Endometrium (tissue), 2 donors: Measurements from ENCODE around the gene NAA15.
"Not testable (repeated sequence)": the region's sequence is repeated elsewhere in the genome, so short reads cannot be mapped to it uniquely, and the experiment has no call there.

Experiments
- FAIRE-seq: peaks from 2 replicates; lab custom pipeline; 2012; peaks lifted over from hg19 to GRCh38; lab: Jason Lieb, UNC
- donor health status: control.
- donor health status: control.

Gene NAA15

DNA sequence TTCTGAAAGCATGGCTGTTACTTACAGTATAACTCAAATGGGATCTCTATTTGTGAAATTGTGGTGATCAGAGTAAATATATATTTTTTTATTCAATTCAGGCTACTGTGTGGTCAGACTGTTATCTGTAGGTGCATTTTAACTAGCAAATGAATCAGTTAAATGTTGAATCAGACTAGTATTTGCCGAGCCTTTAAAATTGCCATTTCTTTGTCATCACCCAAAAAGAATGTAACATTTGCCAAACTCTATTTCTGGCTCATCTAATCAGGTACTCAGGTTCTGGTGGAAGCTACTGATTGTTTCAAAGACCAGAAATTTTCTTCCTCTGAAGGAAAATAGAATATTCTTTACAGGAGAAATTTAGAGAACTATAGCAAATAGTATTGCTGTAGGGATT lies 1.8 kb upstream of the NAA15 start:
- no peak for FAIRE-seq

DNA sequence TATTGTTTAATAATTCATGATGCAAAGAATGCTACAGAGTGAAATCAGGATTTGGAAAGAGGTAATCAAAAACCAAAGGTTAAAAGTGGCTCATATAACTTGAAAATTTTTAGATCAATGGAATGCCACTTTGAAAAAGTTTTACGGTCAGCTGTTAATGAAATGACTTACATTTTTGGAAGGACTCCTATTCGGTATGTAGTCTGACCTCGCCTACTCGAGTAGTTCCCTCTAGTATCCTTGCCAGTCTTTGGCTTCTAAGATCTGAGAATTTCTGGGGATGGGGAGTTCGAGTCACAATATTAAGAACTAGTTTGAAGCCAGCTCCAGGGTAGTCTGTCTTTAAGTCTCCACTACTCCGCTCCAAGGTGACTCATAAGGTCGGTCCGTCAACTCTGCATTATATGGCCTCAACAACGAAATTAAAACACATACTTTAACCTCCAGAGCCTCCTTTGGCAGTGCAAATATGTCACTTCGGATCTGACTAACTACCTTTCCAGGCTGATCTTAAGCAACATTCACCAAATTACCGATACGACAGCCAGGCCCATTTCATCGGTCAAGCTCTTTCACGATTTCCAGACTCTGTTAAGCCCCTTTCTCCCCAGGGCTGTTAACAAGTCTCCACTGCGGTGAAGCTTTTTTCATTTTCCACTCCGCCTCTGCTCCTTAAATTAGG lies 733 bp upstream of the NAA15 start:
- no peak for FAIRE-seq

DNA sequence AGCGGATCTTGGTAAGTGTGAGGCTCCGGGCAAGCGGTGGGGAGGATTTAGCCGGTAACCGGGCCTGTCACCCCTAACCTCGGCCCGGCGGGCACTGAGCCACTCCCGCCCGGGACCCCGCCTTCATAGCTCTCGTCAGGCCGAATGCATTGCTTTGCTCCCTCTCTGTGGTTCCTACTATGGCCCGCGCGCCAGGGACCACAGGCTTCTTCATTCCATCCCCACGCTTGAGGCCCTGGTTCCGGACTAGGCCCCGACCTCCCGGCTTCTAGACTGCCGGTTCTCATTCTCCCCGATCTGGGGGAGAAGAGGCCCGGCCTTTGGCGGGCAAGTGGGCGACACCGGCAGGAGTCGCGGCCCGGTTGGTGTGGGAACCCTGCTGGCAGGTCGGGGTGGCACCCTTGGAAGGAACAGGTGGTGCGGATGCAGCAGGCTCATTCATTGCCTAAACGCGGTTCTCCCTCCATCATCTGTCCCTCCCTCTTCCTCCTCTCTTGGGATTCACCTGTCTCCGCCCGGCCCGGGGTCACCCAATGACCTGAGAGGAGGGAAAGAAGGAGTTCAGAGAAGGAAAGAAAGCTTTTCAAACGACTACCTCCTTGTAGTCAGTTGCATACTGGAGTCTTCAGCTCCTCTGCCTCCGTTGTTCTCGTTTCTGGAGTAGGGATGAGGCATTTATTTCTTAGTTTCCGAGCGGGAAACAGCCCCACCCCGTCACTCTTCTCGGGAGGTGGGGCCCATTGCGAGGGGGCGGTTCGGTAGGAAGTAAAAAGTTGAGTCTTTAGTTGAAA lies 711 bp downstream of the NAA15 start, which contains the start of gene NDUFC1:
TSS of gene NDUFC1 (minus strand) at position 657 of the 791 bp plus-strand sequence. CDS start 6,679 bp downstream, outside the sequence.
- no peak for FAIRE-seq

DNA sequence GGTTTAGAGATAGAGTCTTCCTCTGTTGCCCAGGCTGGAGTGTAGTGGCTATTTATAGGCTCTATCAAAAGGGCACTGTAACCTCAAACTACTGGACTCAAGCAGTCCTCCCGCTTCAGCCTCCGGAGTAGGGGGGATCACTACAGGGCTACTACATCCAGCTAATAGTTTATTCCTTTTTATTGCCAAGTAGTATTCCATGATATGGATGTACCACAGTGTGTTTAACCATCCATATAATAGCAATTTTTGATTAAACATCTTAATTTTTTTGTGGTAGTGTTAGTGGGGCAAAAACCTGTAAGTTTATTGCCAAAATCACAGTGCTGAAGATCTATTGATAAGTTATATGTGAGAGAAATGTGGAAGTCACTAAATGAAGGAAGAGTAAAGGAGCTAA lies 3.6 kb downstream of the NAA15 start:
- FAIRE-seq = no peak

DNA sequence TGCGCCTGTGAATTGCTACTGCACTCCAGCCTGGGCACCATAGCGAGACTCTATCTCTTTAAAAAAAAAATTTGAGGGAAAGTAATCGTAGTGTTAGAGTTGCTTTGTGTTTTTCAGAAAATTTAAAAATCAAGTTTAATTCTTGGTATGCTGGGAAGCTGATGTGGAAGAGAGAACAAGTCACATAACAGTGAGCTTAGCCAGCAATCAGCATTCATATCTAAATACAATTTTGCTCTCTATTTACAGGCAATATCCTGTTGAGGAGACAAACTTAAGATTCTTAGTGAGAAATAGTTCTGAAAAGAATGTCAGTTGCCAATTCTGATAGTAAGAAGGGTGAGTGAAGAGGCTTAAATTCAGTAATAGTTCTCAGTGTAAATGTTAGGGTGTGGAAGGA lies 10.6 kb downstream of the NAA15 start:
- FAIRE-seq = no peak

DNA sequence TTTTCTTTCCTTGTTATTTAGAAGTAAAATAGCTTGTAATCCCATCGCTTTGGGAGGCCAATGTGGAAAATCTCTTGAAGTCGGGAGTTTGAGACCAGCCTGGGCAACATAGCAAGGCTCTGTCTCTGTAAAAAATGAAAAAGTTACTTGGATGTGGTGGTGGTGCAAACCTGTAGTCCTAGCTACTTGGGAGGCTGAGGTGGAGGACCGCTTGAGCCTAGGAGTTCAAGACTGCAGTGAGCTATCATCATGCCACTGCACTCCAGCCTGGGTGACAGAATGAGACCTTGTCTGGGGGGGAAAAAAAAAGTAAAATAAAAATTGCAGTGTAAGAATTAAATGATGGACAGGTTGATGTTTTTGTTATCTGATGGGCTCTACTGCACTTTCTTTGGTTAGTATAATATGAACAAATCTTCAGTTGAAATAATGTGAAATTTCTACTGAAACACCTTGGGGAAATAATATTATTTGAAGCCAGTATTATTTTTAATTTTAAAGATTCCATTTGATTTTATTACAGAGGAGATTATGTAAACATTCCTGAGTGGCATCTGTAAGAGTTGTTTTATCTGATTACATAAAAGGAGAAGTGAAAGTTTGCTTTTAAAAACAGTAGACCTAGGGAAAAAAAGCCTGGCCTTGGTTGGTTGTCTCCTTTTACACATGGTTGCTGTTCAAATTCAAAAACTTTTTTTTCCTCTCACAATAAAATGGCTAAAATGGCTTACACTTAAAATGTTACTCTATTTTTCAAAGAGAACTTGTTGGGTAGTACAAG lies 11.4 kb downstream of the NAA15 start:
- FAIRE-seq = peak; percentile 78

DNA sequence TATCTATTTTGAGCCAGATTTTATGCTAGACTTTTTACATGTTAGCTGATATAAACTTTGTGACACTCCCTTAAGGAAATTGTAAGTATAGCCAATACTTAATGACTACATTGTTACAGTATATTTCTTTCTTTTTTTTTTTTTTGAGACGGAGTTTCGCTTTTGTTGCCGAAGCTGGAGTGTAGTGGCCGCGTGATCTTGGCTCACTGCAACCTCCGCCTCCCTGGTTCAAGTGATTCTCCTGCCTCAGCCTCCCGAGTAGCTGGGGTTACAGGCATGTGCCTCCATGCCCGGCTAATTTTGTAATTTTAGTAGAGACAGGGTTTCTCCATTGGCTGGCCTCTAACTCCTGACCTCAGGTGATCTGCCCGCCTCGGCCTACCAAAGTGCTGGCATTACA lies 12.1 kb downstream of the NAA15 start:
- not testable (repeated sequence) for FAIRE-seq

DNA sequence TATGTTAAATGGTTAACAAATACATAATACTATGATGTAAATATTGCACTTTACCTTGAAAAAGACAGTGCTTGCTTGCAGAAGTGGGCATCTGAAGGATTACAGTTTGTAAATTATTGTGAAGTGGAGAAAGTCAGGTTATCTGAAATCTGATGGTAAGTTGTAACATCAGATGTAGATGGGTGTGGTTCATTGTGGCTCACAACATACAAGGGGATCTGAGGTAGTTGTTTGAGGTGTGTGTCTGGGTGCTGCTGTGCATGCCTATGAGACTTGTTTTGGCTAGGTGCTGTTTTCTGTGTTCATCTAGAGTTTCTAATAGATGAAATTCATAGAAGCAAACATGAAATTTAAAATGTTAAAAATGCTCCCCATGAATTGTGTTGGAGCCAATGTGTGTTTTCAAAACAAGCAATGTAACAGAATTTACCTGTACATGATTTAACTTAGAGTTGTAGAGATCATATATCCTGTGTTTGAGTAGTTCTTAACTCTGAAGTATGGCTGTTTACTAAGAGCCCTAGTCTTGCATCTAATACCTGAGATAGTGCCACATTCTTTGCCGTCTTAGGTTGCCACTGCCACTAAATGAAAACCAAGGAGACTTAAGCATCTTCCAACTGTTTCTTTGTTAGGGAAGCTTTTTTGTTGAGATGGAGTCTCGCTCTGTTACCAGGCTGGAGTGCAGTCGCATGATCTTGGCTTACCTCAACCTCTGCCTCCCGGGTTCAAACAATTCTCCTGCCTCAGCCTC lies 12.9 kb downstream of the NAA15 start:
- FAIRE-seq = no peak

DNA sequence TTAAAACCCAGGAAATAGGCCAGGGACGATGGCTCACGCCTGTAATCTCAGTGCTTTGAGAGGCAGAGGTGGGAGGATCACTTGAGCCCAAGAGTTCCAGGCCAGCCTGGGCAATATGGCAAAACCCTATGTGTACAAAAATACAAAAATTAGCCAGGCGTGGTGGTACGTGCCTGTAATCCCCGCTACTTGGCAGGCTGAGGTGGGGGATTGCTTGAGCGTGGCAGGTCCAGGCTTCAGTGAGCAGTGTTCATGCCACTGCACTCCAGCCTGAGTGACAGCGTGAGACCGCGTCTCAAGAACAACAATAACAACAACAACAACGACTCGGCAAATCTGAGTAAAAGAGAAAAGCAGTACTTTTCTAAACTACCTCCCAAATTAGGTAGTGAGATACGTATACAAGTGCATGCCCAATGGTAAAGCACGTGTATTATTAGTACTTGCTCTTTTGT lies 13.9 kb downstream of the NAA15 start:
- no peak for FAIRE-seq

DNA sequence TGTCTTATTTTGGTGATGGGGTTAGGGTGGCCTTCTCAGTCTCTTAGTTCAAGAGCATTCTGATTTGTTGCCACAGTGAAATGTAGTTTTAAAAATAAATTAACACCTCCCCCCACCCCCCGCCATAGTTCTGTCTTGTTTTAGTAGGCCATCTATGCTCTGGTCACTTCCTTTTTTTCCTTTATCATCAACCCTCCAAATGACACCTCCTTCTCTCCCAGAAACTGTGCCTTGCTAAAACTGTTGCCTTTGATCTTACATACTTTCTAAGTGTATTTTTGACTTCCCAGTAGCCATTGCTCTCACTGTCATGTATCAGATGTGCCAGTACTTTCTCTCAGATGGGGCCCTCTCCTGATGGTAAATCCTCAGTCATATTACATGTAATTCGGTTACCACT lies 15.4 kb downstream of the NAA15 start:
- no peak for FAIRE-seq

DNA sequence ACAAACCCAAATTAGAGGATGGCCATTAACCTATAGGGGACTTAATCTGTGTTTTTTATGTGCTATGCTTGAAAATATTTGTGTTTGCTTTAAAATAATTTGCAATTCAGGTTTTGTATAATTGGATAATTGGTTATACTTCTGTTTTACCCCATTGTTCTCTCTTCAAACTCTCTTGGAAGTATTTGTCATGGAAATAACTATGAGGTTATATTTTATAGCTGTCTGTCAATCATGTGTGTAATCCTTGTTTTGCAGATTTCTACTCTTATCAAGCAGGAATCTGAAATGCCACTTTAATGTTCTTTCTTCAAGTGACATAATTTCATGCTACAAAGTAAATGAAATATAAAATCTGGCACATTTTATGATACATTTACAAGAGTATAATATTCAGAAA lies 16.3 kb downstream of the NAA15 start:
- no peak for FAIRE-seq

DNA sequence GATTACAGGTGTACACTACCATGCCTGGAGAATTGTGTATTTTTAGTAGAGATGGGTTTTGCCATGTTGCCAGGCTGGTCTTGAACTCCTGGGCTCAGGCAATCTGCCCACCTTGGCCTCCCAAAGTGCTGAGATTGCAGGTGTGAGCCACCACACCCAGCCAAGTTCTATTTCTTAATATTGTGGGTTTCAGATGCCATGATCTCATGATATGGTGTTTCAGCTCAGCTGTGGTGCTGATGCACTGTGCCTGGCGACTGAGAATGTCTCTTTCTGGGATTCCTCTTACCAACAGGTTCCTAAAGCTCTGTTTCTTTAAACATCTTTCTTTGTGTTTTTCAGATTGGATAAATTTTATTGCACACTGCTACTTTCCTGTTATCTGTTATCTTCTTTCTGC lies 18.3 kb downstream of the NAA15 start:
- no peak for FAIRE-seq

DNA sequence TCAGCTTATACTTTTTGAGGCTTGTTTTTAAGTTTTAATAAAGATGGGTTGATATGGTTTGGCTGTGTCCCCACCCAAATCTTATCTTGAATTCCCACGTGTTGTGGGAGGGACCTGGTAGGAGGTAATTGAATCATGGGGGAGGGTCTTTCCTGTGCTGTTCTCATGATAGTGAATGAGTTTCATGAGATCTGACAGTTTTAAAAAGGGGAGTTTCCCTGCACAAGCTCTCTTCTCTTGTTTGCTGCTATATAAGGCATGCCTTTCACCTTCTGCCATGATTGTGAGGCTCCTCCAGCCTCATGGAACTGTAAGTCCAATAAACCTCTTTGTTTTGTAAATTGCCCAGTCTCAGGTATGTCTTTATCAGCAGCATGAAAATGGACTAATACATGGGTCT lies 20.8 kb downstream of the NAA15 start:
- FAIRE-seq = not testable (repeated sequence)

DNA sequence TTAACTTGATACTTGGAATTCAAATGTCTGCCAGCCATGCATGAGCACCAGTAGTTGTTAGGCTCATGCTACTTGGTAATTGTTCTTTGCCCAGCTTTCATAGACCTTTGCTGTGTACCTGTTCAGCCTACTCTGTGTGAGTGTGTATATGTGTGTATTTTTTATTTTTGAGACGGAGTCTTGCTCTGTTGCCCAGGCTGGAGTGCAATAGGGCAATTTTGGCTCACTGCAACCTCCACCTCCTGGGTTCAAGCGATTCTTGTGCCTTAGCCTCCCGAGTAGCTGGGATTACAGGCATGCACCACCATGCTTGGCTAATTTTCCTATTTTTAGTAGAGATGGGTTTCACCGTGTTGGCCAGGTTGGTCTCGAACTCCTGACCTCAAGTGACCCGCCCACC lies 21.2 kb downstream of the NAA15 start:
- not testable (repeated sequence) for FAIRE-seq

DNA sequence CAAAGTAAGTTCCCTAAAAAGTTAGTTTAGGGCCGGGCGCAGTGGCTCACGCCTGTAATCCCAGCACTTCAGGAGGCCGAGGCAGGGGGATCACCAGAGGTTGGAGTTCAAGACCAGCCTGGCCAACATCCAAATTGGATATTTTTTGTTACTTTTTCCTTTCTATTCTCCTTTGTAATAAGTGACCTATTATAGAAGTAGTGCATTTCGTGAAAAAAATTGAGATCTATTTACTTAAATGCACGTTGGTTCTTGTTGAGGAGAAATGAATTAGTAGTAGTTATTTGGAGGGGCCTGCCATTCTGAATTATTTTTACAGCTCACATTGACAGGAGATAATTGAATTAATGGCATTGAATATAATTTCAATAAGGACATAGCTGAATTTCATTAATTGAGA lies 23.3 kb downstream of the NAA15 start:
- no peak for FAIRE-seq

DNA sequence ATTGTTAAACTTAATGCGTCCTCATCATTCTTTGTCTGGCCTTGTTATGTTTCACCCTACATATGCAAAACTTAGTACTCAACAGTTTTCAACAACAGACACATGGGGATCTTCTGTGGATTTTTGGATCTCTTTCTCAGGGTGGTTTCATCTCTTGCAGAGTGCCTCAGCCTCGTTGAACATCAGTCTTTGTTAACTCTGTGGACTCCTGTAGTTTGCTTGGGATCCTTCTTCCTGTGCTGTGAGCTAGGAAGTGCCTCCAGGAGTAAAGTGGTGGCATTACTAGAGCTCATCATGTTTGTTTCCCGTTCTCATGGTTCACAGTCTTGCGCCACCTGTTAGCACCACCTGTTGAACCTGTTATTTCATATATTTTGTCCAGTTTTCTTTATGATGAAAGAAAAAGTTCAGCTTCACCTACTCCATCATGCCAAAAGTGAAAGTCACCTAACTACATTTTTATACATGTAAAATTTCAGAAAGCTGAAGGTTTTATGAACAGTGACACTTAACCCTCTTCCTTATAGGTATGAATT lies 28.4 kb downstream of the NAA15 start:
- FAIRE-seq = no peak

DNA sequence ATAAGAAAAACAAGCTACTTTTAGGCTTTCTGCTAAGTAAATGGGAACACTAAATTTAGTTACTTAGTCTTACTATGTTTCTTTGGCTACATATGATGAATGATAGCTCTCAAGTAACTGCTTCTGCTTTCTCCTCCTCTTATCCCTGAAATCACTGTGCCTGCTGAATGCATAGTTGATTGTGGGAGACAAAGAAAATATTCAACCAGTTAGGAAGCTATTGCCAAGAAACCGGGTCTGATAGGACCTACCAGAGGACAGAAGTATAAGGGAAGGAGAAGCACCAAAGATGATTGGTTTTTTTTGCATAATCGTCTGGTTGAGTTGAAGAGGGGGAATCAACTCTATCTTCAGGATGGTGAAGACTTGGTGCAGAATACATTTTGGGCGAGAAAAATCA lies 29.0 kb downstream of the NAA15 start:
- no peak for FAIRE-seq

DNA sequence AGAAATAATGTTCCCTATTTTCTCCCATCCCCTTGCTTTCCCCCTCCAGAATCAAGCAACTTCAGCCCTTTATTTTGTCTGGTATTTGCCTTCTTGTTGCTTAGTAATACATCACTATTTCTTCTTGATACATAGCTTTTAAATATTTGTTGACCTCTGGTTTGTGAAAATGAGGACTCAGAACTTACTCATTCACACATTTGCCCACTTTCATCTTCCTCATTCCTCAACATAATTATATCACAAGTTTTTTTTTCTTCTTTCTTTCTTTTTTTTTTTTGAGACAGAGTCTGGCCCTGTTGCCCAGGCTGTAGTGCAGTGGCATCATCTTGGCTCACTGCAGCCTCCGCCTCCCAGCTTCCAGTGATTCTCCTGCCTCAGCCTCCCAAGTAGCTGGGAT lies 29.9 kb downstream of the NAA15 start:
- FAIRE-seq = no peak

DNA sequence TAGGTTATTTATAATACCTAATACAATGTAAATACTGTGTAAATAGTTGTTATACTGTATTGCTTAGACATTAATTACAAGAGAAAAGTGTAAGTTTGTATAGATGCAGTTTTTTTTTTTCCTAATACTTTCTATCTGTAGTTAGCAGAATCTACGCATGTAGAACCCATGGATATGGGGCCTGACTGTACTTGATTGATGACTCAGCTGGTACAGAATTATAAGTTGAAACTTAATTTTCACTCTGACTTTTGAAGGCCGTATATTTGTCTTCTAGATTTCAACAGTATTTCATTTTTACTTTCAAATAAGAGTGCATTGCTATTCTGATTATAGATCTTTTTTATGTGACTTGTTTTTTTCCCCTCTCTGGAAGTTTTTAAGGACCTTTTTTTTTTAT lies 31.7 kb downstream of the NAA15 start:
- FAIRE-seq = no peak

DNA sequence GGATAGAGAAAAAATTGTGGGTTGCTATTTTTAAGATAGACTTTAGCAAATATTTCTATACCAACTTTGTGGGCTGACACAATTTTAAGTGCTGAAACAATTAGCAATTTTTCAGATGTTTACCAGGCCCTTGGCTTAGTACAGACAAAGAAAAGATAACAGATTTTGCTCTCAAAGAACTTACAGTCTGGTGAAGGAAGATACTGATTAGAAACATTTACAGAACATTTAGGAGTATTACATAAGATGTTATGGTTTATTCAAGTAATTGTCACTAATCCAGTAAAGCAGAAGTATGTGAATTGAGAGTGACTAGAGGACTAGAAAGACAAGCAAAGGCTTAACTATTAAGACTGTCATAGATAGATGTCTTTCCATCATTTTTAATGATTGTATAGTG lies 36.3 kb downstream of the NAA15 start:
- FAIRE-seq = no peak

DNA sequence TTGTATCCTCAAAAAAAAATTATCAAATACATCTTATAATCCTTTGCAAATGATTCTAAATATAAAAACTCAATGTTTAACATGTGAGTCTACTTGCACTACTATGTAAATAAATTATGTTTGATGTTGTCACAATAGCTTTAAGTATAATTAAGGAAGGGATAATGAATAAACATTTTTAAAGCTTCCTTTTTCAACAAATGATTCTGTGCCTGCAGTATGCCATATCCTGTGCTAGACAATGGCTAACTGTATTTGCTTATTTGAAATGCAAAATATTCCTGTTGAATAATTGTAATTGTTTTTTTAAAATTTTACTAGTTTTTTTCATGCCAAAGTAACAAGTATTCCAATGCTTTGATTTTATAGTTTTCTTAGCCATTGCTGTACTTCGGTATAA lies 60.0 kb downstream of the NAA15 start:
- FAIRE-seq = peak; percentile 46
